Activated CD4-positive, alpha-beta T cell treated with anti-CD3 and anti-CD28 coated beads, Interleukin-2, amount 50 U/mL, for 48 hours (primary cell): ENCODE data around the gene IFI6.
"Not testable (repeated sequence)": the region's sequence is repeated elsewhere in the genome, so short reads cannot be mapped to it uniquely, and the experiment has no call there.

Experiments
- DNase-seq, 2 experiments: peaks; one replicate each; pipeline ENCODE4 v3.0.0-alpha.2; 2020

Gene IFI6

DNA sequence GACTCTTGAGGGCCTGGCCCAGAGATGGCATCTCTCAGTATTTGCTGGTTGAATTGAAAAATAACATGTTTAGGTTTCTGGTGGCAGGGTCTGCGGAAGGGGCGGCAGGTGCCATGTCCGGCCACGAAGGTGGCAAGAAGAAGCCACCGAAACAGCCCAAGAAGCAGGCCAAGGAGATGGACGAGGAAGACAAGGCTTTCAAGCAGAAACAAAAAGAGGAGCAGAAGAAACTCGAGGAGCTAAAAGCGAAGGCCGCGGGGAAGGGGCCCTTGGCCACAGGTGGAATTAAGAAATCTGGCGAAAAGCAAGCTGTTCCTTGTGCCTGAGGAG is 22.7 kb downstream of the IFI6 start:
- no peak for DNase-seq

DNA sequence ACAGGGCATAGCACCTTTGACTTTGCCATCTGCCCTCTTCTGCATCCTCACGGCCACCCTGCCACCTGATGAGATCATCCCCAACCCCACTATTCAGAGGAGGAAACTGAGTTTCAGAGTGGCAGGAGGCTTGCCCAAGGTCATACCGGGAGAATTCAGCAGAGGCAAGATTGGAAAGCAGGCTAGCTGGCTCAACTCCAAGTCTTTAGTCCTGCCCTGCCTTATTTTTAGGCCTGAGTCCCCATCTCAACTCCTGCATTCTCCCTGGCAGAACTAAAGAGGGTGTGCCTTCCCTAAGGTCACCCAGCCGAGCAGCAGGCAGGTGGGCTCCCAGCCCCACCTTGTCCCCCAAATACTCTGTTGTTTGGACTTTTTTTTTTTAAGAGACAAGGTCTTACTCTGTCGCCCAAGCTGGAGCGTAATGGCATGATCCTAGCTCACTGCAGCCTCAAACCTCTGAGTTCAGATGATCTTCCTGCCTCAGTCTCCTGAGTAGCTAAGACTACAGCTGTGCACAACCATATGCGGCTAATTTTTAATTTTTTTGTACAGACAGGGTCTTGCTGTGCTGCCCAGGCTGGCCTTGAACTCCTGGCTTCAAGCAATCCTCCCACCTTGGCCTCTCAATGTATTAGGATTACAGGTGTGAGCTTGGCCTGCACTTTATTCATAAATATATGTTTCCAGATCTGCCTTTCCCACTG is 23.2 kb downstream of the IFI6 start:
- no peak for DNase-seq

DNA sequence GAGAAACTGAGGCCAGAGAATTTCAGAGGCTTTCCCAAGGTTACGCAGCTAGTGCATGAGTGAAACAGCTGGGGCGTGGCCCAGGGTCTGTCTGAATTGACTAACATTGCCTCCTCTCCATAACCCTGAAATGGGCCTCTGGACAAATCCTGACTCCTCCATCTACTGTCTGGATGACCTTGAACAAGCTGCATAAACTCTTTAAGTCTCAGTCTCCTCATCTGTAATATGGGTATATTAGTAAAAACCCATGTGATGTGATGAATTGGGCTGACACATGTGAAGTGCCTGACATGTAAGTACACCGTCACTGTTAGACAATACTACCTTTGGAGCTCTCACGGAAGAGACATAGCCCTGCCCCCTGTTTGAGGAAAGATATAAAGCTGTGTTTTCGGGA is 24.7 kb downstream of the IFI6 start:
- no peak for DNase-seq

DNA sequence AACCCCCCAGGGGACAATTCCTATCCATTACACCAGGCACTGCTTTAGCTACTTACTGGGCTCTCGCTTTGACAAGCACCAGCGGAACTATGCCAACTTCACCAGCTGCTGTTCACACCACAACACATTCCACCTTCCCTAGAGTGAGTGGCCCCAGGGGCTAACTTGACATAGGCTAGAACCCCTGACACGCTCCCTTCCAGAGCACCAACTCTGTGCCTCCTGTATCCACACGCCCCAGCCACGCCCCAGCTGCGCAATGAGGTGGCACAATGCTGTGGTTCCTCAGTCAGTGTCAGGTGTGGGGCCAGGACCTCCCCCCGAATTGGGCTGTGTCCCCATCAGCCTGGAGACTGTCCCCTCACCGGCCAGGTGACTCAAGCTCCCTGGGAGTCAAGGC is 25.3 kb downstream of the IFI6 start:
- no peak for DNase-seq

DNA sequence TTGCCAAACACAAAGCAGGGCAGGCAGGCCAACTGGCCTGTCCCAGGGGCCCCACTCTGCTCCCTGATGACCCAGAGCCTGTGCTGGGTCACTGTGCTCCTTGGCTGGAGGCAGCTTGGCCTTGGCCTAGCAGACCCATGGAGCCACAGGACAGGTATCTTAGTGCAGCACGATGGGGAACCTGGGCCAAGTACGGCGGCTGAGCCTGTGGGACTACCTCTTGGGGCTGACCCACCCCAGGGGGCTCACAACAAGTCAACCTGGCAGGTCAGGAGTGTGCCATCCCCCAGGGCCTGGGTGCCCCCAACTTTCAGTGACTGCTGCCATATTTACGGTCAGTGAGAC is 26.9 kb downstream of the IFI6 start:
- no peak for DNase-seq

DNA sequence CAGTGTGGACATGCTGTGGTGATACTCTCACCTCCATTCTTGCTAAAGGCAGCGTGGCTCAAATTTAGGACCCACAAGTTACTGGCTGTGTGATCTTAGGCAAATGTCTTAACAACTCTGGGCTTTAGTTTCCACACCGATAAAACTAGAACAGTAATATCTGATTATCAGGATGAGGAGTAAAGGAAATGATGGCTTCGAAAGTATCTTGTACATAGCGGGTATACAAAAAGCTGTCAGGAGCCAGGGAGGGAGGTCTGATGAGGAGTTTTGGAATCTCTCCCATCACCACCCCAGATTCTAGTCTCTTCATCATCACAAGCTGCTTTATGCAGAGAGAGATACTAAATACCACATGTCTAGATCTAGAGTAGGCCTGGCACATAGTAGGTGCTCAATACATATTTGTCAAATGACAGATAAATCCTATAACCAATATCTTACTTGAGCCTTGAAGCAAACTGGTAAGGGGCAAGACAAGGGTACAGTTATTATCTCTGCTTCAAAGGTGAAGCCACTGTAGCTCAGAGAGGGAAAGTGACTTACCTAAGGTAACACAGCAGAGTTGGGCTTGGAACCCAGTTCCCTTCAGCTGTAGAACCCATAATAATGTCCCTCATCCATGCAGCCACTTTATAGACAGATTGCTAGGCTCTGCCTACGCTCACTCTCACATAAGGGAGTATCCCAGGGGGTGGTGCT is 27.5 kb downstream of the IFI6 start:
- no peak for DNase-seq

DNA sequence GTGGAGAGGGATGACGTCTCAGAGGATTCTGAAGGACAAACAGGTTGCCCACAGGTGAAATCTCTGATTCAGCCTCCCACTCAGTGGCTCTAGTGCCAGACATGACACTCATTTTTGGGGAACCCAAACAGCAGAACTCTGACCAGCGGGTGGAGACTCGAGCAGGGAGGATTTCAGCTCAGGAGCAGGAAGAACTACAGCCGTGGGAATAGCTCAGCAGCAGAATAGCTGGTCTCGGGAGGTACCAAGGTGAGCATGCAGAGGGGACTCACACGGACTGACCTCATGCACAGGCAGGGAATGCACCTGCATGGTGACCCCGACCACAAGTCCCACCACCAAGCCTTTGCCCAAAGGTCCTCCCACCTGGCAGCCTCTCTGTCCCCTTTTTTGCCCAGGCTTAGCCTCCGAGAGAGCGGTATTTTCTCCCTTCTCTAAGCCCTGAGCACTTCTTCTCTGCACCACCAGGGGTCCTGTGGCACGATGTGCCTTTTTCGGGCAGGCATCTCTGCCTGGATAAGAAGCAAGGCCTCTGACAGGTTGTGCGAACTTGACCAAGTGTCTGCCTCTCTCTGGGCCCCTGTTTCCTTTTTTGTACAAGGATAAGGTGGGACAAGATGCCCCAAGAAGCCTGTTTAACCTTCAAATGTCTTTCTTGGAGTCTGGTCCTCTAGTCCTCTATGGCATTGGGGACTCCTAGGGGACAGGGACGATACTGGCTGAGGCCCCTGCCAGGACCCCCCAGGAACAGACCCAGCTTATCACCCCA is 28.2 kb downstream of the IFI6 start:
- DNase-seq: peak; percentile 72 to 76

DNA sequence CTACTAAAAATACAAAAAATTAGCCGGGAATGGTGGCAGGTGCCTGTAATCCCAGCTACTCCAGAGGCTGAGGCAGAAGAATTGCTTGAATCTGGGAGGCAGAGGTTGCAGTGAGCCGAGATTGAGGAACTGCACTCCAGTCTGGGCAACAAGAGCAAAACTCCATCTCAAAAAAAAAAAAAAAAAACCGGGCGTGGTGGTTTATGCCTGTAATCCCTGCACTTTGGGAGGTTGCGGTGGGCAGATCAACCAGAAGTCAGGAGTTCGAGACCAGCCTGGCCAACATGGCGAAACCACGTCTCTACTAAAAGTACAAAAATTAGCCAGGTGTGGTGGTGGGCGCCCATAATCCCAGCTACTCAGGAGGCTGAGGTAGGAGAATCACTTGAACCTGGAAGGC is 31.5 kb downstream of the IFI6 start:
- DNase-seq: not testable (repeated sequence)

DNA sequence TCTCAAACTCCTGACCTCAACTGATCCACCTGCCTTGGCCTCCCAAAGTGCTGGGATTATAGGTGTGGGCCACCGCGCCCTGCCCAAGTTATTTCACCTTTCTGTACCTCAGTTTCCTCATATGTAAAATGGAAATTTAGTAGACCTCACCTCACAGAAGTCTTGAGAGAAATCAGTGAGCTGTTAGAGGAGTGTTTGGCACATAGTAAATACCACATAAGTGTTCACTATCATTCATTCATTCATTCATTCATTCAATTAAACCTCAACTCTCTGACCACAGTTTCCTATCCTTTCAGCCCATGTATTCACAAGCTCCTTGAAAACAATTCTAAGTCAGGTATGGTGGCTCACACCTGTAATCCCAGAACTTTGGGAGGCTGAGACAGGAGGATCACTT is 33.2 kb downstream of the IFI6 start:
- DNase-seq: no peak

DNA sequence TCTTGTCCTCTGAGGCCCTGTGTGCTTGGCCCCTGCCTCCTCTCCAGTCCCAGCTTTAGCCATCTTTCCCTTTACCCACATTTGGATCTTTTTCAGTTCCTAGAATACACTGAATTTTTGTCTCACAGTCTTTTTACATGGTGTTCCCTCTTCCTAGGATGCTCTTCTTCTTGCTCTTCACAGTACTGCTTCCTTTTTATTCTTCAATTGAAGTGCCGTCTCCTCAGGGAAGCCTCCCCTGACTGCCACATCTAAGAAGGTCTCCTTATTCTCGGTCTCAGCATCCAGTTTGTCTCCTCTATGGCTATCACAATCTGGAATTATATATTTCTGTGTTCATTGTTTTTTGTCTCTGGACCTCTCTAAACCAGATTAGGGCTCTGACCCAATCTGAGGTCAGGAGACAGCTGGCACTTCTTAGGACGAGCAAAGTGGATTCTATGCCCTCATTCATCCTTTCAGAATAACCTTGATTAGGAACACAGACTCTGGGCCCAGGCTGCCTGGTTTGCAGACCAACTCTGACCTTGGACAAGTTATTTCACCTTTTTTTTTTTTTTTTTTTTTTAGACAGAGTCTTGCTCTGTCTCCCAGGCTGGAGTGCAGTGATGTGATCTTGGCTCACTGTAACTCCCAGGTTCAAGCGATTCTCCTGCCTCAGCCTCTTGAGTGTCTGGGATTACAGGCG is 33.8 kb downstream of the IFI6 start:
- no peak for DNase-seq

DNA sequence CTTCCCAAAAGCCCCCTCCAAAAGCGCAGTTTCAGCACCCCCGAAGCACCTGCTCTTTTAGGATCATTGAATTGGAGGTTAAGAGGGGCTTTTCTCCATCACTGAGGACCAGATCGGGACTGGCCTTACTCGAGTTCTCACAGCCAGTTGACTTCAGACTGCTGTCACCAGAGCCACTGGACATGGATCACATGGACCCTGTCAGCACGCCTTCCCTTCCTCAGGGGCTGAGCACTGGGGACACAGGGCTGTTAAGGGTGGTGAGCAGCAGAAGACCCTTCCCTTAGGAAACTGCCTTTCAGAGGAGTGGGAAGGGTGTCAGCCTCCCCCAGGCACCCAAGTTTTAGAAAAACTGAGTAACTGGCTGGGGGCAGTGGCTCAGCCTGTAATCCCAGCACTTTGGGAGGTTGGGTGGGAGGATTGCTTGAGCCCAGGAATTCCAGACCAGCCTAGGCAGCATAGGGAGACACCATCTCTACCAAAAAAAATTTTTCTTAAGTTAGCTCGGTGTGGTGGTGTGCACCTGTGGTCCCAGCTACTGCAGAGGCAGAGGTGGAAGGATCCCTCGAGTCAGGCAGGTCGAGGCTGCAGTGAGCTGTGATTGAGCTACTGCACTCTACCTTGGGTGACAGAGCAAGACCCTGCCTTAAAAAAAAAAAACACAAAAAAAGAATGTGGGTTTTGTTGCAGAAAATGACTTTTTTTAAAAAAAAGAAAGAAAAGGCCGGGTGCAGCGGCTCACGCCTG is 36.4 kb downstream of the IFI6 start:
- DNase-seq: no peak

DNA sequence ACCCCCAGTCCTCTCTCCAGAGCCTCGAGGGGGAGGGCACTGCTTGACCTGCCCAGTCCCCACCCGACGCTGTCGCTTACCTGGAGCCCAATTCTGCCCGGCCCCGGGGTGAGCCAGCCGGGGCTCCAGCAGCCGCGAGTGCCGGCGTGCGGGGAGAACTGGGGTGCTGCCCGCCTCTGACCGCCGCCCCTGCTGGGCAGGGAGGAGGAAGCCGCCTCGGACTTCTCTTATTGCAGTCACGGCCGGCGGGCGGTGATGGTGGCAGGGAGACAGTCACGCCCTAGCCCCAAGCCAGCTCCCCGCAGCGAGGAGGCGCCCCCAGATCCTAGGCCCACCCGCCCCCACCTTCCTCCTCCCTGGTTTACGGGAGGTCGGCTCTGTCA is 37.0 kb downstream of the IFI6 start, which contains the start of gene FGR:
Gene FGR, minus strand, starts transcription at position 201 of the 383 bp plus-strand sequence. CDS start 11,269 bp downstream, outside the sequence.
- no peak for DNase-seq

DNA sequence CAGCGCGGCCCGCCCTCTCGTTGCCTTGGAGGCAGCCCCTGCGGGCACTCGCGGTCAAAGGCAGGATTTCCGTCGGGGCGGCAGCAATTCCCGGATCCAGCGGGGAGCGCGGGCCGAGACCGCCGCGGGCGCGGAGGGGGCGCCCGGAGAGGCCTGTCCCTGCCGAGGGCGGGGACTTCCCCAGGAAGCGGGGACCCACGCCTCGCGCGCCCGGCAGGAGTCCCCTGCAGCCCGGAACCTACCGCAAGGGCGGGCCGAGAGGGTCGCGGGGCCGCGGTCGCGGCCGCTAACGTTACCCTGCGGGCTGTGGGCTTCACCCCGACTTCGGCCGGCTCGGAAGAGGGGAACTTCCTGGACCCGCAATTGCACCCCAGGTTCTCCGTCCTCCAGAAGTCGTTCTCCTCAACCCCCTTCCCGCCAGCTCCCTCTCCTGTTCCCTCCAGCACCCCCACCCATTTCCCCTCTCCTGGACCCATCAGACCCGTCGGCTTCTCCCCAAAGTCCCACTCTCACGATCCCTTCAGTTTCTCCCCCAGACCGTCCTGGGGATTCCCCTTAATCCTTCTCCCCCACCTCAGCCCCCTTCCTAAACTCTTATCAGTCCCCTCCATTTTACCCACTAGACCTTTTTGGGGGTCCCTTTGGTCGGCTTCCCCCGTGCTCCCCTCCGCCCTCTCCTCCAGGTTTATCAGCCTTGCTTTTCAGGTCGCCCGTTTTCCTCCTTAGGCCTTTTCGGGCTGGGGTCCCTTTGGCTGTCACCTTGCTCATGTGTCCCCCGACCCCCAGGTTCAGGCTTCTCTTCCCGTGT is 37.6 kb downstream of the IFI6 start:
- peak in 1 of 2 experiments; percentile 45 for DNase-seq

DNA sequence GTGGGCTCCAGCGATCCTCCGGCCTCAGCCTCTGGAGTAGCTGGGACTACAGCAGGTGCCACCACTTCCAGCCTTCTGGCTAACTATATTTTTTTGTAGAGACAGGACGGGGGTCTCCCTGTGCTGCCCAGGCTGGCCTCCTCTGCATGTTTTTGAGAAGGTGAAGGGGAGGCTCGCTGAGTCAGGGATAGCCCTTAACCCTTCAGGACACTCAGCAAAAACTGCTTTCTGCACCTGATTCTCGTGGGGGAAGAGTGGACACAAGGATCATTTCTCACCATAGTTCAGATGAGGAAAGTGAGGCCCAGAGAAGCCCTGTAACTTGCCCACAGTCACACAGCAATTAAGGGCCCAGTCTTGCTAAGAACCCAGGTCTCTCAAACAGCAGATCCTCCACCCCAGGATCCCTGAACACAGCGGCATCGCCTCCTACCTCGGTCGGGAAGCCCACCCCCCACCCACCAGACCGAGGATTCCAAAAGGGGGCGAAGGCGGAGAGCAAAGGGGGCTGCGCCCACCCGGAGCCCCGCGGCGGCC is 38.3 kb downstream of the IFI6 start:
- no peak for DNase-seq

DNA sequence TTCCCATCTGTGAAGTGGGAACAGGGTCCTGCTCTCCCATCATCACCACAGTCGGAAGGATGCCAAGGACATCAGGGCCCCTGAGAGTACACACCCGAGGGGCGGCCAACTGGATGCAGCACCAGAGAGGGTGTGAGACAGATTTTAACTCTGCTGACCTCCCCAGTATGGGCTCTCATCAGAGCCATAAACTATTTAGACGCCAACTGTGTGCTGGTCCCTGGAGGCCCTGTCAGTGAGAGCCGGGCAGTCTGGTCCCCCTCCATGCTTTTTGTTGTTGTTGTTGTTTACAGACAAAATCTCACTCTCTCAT is 38.7 kb downstream of the IFI6 start:
- DNase-seq: no peak

DNA sequence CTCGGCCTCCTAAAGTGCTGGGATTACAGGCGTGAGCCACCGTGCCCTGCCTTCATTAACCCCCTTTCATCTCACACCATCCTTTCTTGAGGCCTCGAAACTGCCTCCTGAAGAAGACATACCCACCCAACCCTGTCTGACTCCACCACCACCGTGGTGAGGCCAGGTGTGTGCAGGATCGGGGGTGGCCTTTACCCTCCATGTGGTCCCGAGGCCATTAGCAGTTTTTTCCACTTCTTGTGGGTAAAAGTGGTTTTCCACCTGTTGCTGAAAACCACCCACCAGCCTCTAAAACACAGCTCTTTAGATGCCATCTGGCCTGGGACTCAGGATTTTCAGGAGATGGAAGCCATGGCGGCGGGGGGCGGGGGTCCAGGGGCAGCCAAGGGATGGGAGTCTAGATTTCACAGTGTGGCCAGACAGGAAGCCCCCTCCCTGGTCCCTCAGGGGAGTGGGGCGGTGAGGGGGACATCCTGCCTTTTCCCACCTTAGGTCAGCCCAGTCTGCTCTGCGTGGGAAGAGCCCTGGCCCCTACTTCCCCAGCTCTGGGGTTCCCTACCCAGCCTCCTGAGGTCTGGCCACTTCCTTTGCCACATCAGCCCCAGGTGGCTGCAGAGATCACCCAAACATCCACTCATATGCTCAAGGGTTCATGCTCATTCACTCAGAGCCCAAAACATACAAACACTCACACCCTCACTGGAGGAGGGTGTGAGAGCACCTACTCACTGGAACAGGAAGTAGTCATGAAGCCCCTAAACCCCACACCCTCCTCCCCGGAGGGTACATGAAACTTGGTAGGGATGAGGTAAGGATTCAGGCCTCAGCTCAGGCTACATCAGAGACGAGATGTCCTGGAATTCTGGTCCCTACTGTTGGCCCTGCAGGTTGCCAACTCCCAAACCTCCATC is 39.4 kb downstream of the IFI6 start:
- peak; percentile 57 to 70 for DNase-seq

DNA sequence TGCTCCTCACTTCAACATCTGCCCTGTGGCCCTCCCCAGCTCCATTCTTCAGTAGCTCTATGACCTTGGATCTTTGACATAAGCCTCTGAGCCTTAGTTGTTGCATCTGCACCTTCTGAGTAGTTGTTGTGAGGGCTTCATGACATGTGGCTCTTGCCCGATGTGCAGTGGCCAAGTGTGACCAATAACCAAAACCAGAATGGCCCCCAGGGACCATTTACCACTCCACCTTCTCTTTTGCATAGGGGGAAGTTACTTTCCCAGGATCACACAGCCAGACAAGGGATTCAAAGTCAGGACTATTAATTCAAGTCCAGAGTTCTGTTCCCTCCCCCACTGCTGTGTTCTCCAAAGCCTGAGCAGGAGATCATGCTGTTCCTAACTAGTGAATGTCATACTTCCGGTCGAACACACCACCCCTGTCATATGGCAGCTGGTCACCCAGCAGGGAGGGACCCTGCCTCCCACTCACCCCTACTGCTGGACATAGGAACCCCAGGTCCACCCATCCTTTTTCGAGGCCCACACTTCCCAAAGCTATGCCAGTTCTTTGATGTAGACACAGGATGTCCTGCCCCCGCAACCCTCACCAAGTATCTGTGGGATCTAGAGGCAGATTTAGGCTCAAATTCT is 41.0 kb downstream of the IFI6 start:
- no peak for DNase-seq

DNA sequence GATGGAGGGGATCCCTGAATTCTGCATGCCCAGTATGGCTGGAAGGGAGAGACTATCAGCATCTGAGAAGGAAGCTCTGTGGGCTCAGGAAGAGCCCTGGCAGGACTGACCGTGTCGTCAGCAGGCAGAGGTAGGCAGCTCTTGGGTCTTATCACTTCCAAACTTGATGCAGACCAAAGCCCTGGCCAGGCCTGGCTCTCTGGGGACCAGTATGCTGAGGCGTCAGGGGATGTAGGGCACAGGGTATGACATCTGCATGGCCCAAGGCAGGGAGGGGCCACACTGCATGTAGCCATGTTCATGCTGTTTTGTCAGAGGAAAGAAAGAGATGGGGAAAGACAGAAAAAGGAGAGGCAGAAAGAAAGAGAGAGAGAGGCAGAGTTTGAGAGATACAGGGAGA is 43.3 kb downstream of the IFI6 start:
- no peak for DNase-seq

DNA sequence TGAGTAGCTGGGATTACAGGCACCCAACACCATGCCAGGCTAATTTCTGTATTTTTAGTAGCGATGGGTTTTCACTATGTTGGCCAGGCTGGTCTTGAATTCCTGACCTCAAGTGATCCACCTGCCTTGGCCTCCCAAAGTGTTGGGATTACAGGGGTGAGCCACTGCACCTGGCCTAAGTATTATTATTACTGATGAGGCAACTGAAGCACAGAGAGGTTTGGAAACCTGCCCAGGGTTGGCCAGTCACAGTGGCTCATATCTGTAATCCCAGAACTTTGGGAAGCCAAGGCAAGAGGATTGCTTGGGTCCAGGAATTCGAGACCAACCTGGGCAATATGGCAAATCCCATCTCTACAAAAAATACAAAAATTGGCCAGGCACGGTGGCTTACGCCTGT is 44.3 kb downstream of the IFI6 start:
- not testable (repeated sequence) for DNase-seq

DNA sequence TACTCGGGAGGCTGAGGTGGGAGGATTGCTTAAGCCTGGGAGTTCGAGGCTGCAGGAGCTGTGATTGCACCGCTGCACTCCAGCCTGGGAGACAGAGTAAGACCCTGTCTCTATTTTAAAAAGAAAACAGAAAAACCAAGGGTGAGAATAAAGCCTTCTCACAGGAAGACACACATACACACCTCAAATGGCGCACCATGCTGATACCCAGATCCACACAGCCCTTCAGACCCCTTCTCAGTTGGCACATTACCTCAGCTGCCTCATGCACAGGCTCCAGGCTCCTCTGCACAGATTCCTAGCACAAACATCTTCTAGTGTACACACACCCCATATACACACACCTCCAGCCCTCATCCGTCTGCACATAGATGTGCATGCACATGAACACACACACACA is 44.9 kb downstream of the IFI6 start:
- DNase-seq: no peak
